GM21529 (cell line): ENCODE results near the gene NUBPL.
"Not testable (repeated sequence)": the region's sequence is repeated elsewhere in the genome, so short reads cannot be mapped to it uniquely, and the experiment has no call there.

Source experiments
- ATAC-seq: cut with Tn5 transposase; IDR thresholded peaks from one replicate; pipeline ENCODE4 v1.9.1; 2021; ENCODE audit not compliant: unreplicated experiment

NUBPL gene

GRCh38 chr14:31660728-31661127 lies 99.5 kb downstream of the NUBPL start:
- ATAC-seq, result no peak

DNA sequence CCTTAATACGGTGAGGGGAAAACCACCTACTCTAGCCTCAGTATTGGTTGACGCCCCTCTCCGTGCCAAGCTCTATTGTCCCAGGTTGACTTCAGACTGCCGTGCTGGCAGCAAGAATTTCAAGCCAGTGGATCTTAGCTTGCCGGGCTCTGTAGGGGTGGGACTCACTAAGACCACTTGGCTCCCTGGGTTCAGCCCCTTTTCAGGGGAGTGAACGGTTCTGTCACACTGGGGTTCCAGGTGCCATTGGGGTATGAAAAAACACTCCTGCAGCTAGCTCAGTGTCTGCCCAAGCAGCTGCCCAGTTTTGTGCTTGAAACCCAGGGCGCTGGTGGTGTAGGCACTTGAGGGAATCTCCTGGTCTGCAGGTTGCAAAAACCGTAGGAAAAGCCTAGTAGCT lies 107.1 kb downstream of the NUBPL start:
- ATAC-seq, result no peak

GRCh38 chr14:31672709-31673108 lies 111.5 kb downstream of the NUBPL start:
- ATAC-seq, result no peak

DNA sequence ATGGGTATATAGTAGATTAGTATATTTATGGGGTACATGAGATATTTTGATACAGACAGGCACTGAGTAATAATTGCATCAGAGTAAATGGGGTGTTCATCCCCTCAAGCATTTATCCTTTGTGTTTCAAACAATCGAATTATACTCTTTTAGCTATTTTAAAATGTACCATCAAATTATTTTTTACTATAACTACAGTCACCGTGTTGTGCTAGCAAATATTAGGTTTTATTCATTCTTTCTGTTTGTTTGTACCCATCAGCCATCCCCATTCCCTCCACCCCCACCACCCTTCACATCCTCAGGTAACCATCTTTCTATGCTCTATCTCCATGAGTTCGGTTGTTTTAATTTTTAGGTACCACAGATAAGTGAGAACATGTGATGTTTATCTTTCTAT lies 115.8 kb downstream of the NUBPL start:
- no peak for ATAC-seq

- no peak for ATAC-seq
Measured at GRCh38 chr14:31677630-31678029, 116.4 kb downstream of the NUBPL start.

DNA sequence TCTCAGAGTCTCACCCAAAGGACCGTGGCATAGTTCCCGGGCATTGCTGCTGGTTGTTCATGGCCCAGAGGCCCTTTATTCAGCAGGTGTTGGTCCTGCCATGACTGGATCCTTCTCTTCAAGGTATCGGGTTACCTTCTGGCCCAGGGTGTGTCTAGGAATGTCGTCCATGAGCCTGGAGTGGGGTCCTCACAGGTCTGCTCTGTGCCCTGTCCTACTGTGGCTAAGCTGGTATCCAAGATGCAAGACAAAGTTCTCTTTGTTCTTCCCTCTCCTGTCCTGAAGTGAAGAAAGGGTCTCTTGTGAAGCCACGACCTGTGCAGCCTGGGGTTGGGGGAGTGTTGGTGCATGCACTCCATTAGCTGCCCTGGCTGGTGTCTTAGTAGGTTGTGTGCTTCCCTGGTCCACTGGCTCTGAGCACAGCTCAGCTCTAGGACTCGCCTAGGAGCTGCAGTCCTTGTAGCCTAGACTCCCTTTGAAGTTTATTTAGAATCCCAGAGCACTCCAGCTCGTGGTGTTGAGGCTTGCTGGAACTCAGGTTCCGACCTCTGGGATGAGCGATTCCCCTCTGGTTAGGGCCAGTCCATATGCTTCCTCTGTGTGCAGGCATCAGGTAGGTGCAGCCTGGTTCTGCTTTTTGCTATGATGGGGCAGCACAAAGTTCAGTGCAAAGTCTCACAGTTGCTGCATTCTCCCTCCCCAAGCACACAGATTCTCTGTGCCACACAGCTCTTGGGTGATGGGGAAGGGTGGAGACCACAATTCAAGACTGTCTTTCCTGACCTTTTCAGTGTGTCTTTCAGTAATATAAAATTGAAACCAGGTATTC lies 117.4 kb downstream of the NUBPL start:
- no peak for ATAC-seq

- ATAC-seq, result no peak
Measured at GRCh38 chr14:31682768-31683167, 121.6 kb downstream of the NUBPL start.

- no peak for ATAC-seq
Measured at GRCh38 chr14:31687726-31688125, 126.5 kb downstream of the NUBPL start.

GRCh38 chr14:31690056-31690455 lies 128.9 kb downstream of the NUBPL start:
- ATAC-seq, result no peak

DNA sequence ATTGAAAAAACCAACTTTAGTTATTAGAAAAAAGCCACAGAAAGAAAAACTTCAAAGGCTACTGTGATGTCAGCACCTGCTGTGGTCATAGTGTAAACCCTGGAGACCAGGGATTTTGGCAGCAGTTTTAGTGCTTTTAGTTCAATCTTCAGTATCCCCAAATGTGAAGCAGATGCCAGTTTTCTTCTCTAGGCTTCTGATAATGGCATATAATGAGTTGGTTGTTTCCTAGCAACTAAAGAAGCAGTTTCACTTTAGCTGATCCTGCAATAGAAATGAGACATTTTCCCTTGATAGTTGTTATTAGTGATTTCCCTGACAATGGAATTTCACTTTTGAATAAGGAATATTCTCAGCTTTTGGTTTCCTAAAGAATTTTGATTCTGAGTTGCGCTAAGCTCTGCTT lies 131.2 kb downstream of the NUBPL start:
- no peak for ATAC-seq

DNA sequence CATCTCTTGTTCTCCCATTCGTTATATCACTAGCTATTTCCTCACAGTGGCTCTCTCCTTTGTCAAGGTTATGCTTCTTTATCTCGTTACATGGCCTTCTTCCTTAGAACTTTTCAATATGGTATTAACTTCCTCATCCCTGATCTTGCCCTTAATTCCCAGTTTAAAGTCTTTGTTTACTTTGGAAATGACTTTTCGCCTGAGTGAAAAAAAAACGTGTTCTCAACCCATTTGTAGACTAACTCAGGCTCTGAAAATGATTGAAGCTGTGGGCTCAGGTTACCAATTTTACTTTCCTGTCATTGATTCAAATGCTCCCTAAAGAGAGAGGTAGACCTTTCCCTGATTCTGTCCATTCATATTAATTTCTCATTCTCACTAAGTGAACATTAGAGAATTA lies 135.2 kb downstream of the NUBPL start:
- ATAC-seq, result no peak

DNA sequence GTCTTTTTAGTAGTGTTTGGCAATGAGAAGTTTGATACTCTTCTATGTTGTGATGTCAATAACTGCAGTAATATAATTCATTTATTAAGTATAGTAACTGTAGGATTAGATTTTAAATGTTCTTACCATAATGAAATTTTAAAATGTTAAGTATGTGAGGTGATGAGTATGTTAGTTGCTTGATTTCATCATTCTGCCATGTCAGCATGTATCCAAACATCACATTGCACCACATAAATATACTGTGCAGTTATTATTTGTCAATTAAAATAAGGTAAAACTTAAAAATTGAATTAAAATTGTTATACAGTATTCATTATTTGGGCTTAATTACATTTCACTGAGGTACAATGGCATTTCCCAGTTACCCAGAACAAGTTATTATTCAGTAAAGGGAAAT lies 138.6 kb downstream of the NUBPL start:
- ATAC-seq, result no peak

- no peak for ATAC-seq
Measured at GRCh38 chr14:31700282-31701074, 139.3 kb downstream of the NUBPL start.

DNA sequence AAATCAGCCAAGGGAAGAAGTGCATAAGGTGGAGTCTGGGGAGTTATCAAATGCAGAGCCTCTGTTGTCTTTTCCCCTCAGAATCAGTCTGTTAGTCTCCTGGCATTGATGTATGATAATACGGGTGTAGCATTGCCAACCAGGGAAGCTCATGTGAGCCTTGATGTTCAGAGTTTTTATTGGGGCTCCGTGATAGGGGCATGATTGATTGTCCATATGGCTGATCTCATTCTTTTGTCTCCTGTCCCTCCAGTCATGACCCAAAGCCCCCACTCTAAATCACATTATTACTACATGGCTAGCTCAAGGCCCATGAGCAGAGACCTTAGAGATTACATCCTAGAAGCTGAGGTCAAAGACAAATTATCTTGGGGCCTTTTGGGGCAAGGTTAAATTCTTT lies 140.9 kb downstream of the NUBPL start:
- no peak for ATAC-seq

DNA sequence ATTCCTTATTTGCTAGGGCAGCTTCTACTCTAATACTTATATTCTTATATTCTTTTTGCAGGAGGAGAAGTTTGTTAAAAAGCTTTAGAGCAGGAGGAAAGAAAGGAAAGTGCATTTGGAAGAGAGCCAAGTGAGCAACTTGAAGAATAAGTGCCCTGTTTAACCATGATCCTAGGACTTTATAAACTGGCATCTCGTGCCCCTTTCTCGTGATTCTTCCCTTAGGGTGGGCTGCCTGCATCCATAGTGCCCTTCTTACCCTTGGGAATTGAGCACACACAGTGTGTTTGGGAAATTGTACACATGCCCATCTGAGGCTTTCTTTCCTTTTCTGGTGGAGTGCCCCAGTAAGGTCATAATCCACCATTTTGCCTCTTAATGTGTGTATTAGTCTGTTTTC lies 141.9 kb downstream of the NUBPL start:
- no peak for ATAC-seq

GRCh38 chr14:31705731-31706130 lies 144.5 kb downstream of the NUBPL start:
- no peak for ATAC-seq

DNA sequence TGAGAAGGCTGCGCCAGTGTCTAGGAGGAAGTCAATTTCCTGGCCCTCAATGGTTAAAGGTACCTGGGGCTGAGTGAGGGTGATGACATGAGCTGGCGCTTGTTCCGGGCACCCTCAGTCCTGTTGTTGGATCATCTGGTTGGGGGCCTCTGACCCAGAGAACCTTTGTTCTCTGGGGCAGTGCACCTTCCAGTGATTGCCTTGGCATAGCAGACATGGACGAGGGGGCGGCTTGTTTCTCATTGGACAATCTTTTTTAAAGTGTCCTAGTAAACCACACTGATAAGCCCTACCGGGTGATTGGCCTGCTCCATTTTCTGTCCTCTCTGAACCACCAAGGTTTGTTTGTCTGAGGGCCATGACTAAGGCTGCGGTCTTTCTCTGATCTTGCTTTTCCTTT lies 147.5 kb downstream of the NUBPL start:
- ATAC-seq, result not testable (repeated sequence)

GRCh38 chr14:31712244-31713127 lies 151.3 kb downstream of the NUBPL start:
- no peak for ATAC-seq

- ATAC-seq, result no peak
Measured at GRCh38 chr14:31716208-31716607, 155.0 kb downstream of the NUBPL start.

GRCh38 chr14:31717294-31718085 lies 156.3 kb downstream of the NUBPL start:
- no peak for ATAC-seq

- no peak for ATAC-seq
Measured at GRCh38 chr14:31718585-31718984, 157.4 kb downstream of the NUBPL start.
